Neuronal stem cell (in vitro differentiated cells): Measurements from ENCODE around the gene SUSD1.

Experiments used
- DNase-seq: peaks from one replicate; pipeline ENCODE4 v3.0.0-alpha.2; 2013; ENCODE audit warnings: low spot score
- H2AFZ ChIP-seq: one replicate; pipeline ENCODE4 v1.6.1; 2013; ENCODE audit warnings: mild to moderate bottlenecking, low read length, inconsistent platforms
- H2AK5ac ChIP-seq: 2 replicates; pipeline ENCODE4 v1.6.1; 2013; ENCODE audit warnings: low read depth, mild to moderate bottlenecking, inconsistent platforms, low read length, moderate library complexity, mixed read lengths
- H2BK120ac ChIP-seq: 2 replicates; pipeline ENCODE4 v1.6.1; 2013; ENCODE audit warnings: low read depth, mild to moderate bottlenecking, inconsistent platforms, low read length, moderate library complexity, mixed read lengths
- H2BK12ac ChIP-seq: one replicate; pipeline ENCODE4 v1.6.1; 2013; ENCODE audit warnings: low read length, inconsistent platforms
- H2BK15ac ChIP-seq: 2 replicates; pipeline ENCODE4 v1.6.1; 2013; ENCODE audit warnings: mild to moderate bottlenecking, low read length, inconsistent platforms, mixed read lengths
- H2BK5ac ChIP-seq: one replicate; pipeline ENCODE4 v1.6.1; 2013; ENCODE audit warnings: inconsistent platforms, mild to moderate bottlenecking, low read length, moderate library complexity
- H3K14ac ChIP-seq: one replicate; pipeline ENCODE4 v1.6.1; 2013; ENCODE audit warnings: low read length, inconsistent platforms
- H3K18ac ChIP-seq: 2 replicates; pipeline ENCODE4 v1.6.1; 2013; ENCODE audit warnings: low read length, inconsistent platforms
- H3K23ac ChIP-seq: 2 replicates; pipeline ENCODE4 v1.6.1; 2013; ENCODE audit warnings: low read depth, mild to moderate bottlenecking, mixed read lengths, low read length, inconsistent platforms; ENCODE audit not compliant: poor library complexity
- H3K27ac ChIP-seq: replicated peaks from 3 replicates; pipeline ENCODE4 v1.5.1; 2013; ENCODE audit warnings: low read length, inconsistent platforms
- H3K27me3 ChIP-seq, 3 experiments: 2 replicates each; pipeline ENCODE4 v1.6.1; 2013; ENCODE audit warnings: low read length in 3 of 3, mild to moderate bottlenecking in 2 of 3, inconsistent platforms in 1 of 3, low read depth in 1 of 3, mixed read lengths in 1 of 3, moderate library complexity in 1 of 3; ENCODE audit not compliant: control insufficient read depth in 3 of 3, insufficient read depth in 3 of 3
- H3K36me3 ChIP-seq, 2 donors: replicated peaks in 1 of 2; 2 replicates each; pipeline ENCODE4 v1.6.1; 2013; ENCODE audit warnings: low read length in 2 of 2; ENCODE audit not compliant: control insufficient read depth in 2 of 2, insufficient read depth in 2 of 2
- H3K4ac ChIP-seq: 2 replicates; pipeline ENCODE4 v1.6.1; 2013; ENCODE audit warnings: inconsistent platforms, mild to moderate bottlenecking, low read length, moderate library complexity
- H3K4me1 ChIP-seq, 2 donors: 1 replicate in 1 of 2; 2 replicates in 1 of 2; pipeline ENCODE4 v1.6.1; 2013; ENCODE audit warnings: low read length in 2 of 2, low read depth in 1 of 2; ENCODE audit not compliant: control insufficient read depth in 2 of 2, insufficient read depth in 1 of 2
- H3K4me2 ChIP-seq: one replicate; pipeline ENCODE4 v1.6.1; 2013; ENCODE audit warnings: mild to moderate bottlenecking, low read length, inconsistent platforms; ENCODE audit not compliant: insufficient read depth, poor library complexity, severe bottlenecking
- H3K4me3 ChIP-seq, 2 donors: 2 replicates each; pipeline ENCODE4 v1.5.1; 2013; ENCODE audit warnings: low read length in 2 of 2, mild to moderate bottlenecking in 2 of 2, inconsistent platforms in 1 of 2, moderate library complexity in 1 of 2
- H3K79me1 ChIP-seq: one replicate; pipeline ENCODE4 v1.6.1; 2013; ENCODE audit warnings: low read depth, mild to moderate bottlenecking, inconsistent platforms, low read length, moderate library complexity
- H3K9ac ChIP-seq: one replicate; pipeline ENCODE4 v1.6.1; 2013; ENCODE audit warnings: mild to moderate bottlenecking, low read depth, low read length, inconsistent platforms; ENCODE audit not compliant: poor library complexity
- H3K9me3 ChIP-seq, 2 donors: replicated peaks in 1 of 2; 2 replicates each; pipeline versions ENCODE3 to v1.6.1; 2013; ENCODE audit warnings: low read length in 2 of 2, mild to moderate bottlenecking in 2 of 2, inconsistent platforms in 1 of 2, low read depth in 1 of 2, mixed read lengths in 1 of 2, moderate library complexity in 1 of 2; ENCODE audit not compliant: control insufficient read depth in 2 of 2, insufficient read depth in 1 of 2
- H4K8ac ChIP-seq: one replicate; pipeline ENCODE4 v1.6.1; 2013; ENCODE audit warnings: low read depth, mild to moderate bottlenecking, inconsistent platforms, low read length, moderate library complexity
- H4K91ac ChIP-seq: one replicate; pipeline ENCODE4 v1.6.1; 2013; ENCODE audit warnings: low read length, low read depth, mild to moderate bottlenecking, inconsistent platforms; ENCODE audit not compliant: poor library complexity
- WGBS, 2 donors: extraction: QIAGEN DNeasy Blood & Tissue Kit; methylation state at CpG; one replicate each; pipeline ENCODE4 v1.1.7; 2013; ENCODE audit warnings: missing lambda C conversion rate in 2 of 2, mixed read lengths in 1 of 2; ENCODE audit not compliant: insufficient read length in 2 of 2, insufficient replicate concordance in 1 of 2; ENCODE audit errors: extremely low coverage in 2 of 2; 5-methylcytosine and 5-hydroxymethylcytosine counted together

Gene SUSD1

GRCh38 chr9:112091810-112092209, 83.3 kb downstream of the SUSD1 start:
- Histone ChIP-seq H2BK15ac (no peak overlapping the region), H2AK5ac (no peak overlapping the region), H2BK12ac (no peak overlapping the region), H3K4me1 (no peaks in the 10 kb centered on the region), H3K4me3 (no peak overlapping the region), H3K36me3 (no peaks in the 10 kb centered on the region), H3K4ac (no peak overlapping the region), H2AFZ (peak overlapping the region; percentile 75), H2BK5ac (no peak overlapping the region), H3K14ac (no peak overlapping the region), H3K4me2 (no peak overlapping the region), H3K18ac (no peak overlapping the region), H3K79me1 (no peaks in the 10 kb centered on the region), H3K27me3 (no peaks in the 10 kb centered on the region), H4K91ac (no peak overlapping the region), H2BK120ac (no peak overlapping the region), H3K23ac (no peak overlapping the region), H3K9ac (no peak overlapping the region), H3K9me3 (peaks cover 0 to 3% of the 10 kb centered on the region in 2 donors), H4K8ac (no peak overlapping the region), H3K27ac (no peak overlapping the region)
- DNase-seq = no peak
- WGBS, 2 donors = no CpG with 5 or more reads among the region's 1 CpG

- Histone ChIP-seq H3K23ac (no peak overlapping the region), H2BK120ac (no peak overlapping the region), H3K27ac (no peak overlapping the region), H3K14ac (no peak overlapping the region), H2AFZ (no peak overlapping the region), H3K79me1 (no peaks in the 10 kb centered on the region), H3K27me3 (no peaks in the 10 kb centered on the region), H2BK12ac (no peak overlapping the region), H3K36me3 (no peaks in the 10 kb centered on the region), H2BK5ac (no peak overlapping the region), H2BK15ac (no peak overlapping the region), H4K8ac (no peak overlapping the region), H4K91ac (no peak overlapping the region), H3K9me3 (no peaks in the 10 kb centered on the region), H3K4me2 (no peak overlapping the region), H3K4ac (no peak overlapping the region), H2AK5ac (no peak overlapping the region), H3K4me3 (no peak overlapping the region), H3K18ac (no peak overlapping the region), H3K9ac (no peak overlapping the region), H3K4me1 (no peaks in the 10 kb centered on the region)
- no peak for DNase-seq
These were observed 87.6 kb downstream of the SUSD1 start for GRCh38 chr9:112087506-112087905.

- no peak overlapping the region for H3K14ac ChIP-seq
- no peak overlapping the region for H2BK120ac ChIP-seq
- DNase-seq = no peak
- H3K4me2 ChIP-seq = no peak overlapping the region
- no peak overlapping the region for H2BK15ac ChIP-seq
- no peak overlapping the region for H4K8ac ChIP-seq
- H2BK12ac ChIP-seq = no peak overlapping the region
- no peaks in the 10 kb centered on the region for H3K4me1 ChIP-seq
- no CpG with 5 or more reads among the region's 2 CpGs for WGBS, 2 donors
- no peaks in the 10 kb centered on the region for H3K36me3 ChIP-seq
- H3K79me1 ChIP-seq = no peaks in the 10 kb centered on the region
- H3K9me3 ChIP-seq = no peaks in the 10 kb centered on the region
- no peak overlapping the region for H2AK5ac ChIP-seq
- H3K27ac ChIP-seq = no peak overlapping the region
- no peak overlapping the region for H3K4me3 ChIP-seq
- H2BK5ac ChIP-seq = no peak overlapping the region
- H4K91ac ChIP-seq = no peak overlapping the region
- H3K27me3 ChIP-seq = no peaks in the 10 kb centered on the region
- H2AFZ ChIP-seq = no peak overlapping the region
- H3K23ac ChIP-seq = no peak overlapping the region
- no peak overlapping the region for H3K18ac ChIP-seq
- H3K4ac ChIP-seq = no peak overlapping the region
- H3K9ac ChIP-seq = no peak overlapping the region
These were observed 88.5 kb downstream of the SUSD1 start for GRCh38 chr9:112086627-112087026.

GRCh38 chr9:112084907-112085306, 90.2 kb downstream of the SUSD1 start:
- Histone ChIP-seq H2BK120ac (no peak overlapping the region), H2BK15ac (no peak overlapping the region), H3K27ac (no peak overlapping the region), H2BK12ac (no peak overlapping the region), H3K36me3 (no peaks in the 10 kb centered on the region), H3K23ac (no peak overlapping the region), H4K8ac (no peak overlapping the region), H3K4ac (no peak overlapping the region), H4K91ac (no peak overlapping the region), H3K9ac (no peak overlapping the region), H2AK5ac (no peak overlapping the region), H3K4me2 (no peak overlapping the region), H3K4me3 (no peak overlapping the region), H2BK5ac (no peak overlapping the region), H3K27me3 (no peaks in the 10 kb centered on the region), H2AFZ (no peak overlapping the region), H3K14ac (no peak overlapping the region), H3K79me1 (no peaks in the 10 kb centered on the region), H3K9me3 (no peaks in the 10 kb centered on the region), H3K18ac (no peak overlapping the region), H3K4me1 (no peaks in the 10 kb centered on the region)
- no CpG with 5 or more reads among the region's 2 CpGs for WGBS, 2 donors
- DNase-seq = no peak
